SK-N-SH (cell line): ENCODE measurements around the gene PRKCD. TPM values are rescaled to one million over a fixed set of nuclear protein-coding genes. Genes with fewer than 3 reads are reported as not detected.

Experiments used
- CTCF ChIA-PET: fragments of 300-600, 350-600 bp; formaldehyde crosslinking; extraction: SDS; loops from one replicate; lab custom pipeline; 2021; lab: Yijun Ruan, JAX
- POLR2A ChIA-PET: fragments of 350-600 bp; sonication (Branson Sonifier 250); formaldehyde crosslinking; extraction: SDS; loops from one replicate; lab custom pipeline; 2020; ENCODE audit warnings: antibody characterized with exemption, inconsistent platforms; lab: Yijun Ruan, JAX
- DNase-seq: peaks from one replicate; pipeline ENCODE4 v3.0.0; 2012
- H2AFZ ChIP-seq: fragments of 200-600 bp; sonication (generic); 2 replicates; pipeline ENCODE4 v1.8.1; 2016; ENCODE audit warnings: antibody characterized with exemption, mild to moderate bottlenecking, low read depth
- H3F3A ChIP-seq: fragments of 200-600 bp; sonication (generic); replicated peaks from 2 replicates; pipeline ENCODE3; 2016; ENCODE audit warnings: antibody characterized with exemption, mild to moderate bottlenecking; ENCODE audit not compliant: insufficient read depth
- H3K27ac ChIP-seq, 2 experiments: fragments of 200-500 bp in 1 of 2; fragments of 200-600 bp in 1 of 2; sonication (Bioruptor generic) in 1 of 2; sonication (generic), shearing (Covaris generic) in 1 of 2; 2 replicates each; pipeline versions ENCODE4 v1.5.1 to v1.6.1; 2014 to 2016; ENCODE audit warnings: low read depth in 2 of 2, inconsistent platforms in 1 of 2, low read length in 1 of 2, mild to moderate bottlenecking in 1 of 2, mixed read lengths in 1 of 2
- H3K27me3 ChIP-seq: fragments of 200-600 bp; sonication (generic), shearing (Covaris generic); 2 replicates; pipeline ENCODE4 v1.6.1; 2016; ENCODE audit warnings: mixed run types; ENCODE audit not compliant: insufficient read depth
- H3K36me3 ChIP-seq, 2 experiments: fragments of 200-500 bp in 1 of 2; fragments of 200-600 bp in 1 of 2; sonication (Bioruptor generic) in 1 of 2; sonication (generic) in 1 of 2; replicated peaks in 1 of 2; 2 replicates each; pipeline versions ENCODE3 to v1.5.1; 2014 to 2016; ENCODE audit warnings: low read length in 1 of 2, mild to moderate bottlenecking in 1 of 2; ENCODE audit not compliant: insufficient read depth in 2 of 2, control insufficient read depth in 1 of 2
- H3K4me1 ChIP-seq, 2 experiments: fragments of 200-500 bp in 1 of 2; fragments of 200-600 bp in 1 of 2; sonication (Bioruptor generic) in 1 of 2; sonication (generic), shearing (Covaris generic) in 1 of 2; 2 replicates each; pipeline versions ENCODE4 v1.5.1 to v1.6.1; 2014 to 2016; ENCODE audit warnings: low read depth in 1 of 2, low read length in 1 of 2, mixed run types in 1 of 2; ENCODE audit not compliant: insufficient read depth in 2 of 2, control insufficient read depth in 1 of 2
- H3K4me2 ChIP-seq: fragments of 200-600 bp; sonication (generic), shearing (Covaris generic); 2 replicates; pipeline ENCODE4 v1.6.1; 2017; ENCODE audit warnings: mixed run types
- H3K4me3 ChIP-seq, 2 experiments: fragments of 200-500 bp in 1 of 2; fragments of 200-600 bp in 1 of 2; sonication (Bioruptor generic) in 1 of 2; sonication (generic), shearing (Covaris generic) in 1 of 2; 2 replicates each; pipeline versions ENCODE4 v1.5.1 to v1.8.1; 2014 to 2016; ENCODE audit warnings: low read depth in 2 of 2, inconsistent platforms in 1 of 2, low read length in 1 of 2, mild to moderate bottlenecking in 1 of 2, mixed read lengths in 1 of 2, moderate library complexity in 1 of 2
- H3K79me2 ChIP-seq: fragments of 200-600 bp; sonication (generic); 2 replicates; pipeline ENCODE4 v1.8.1; 2017; ENCODE audit warnings: mild to moderate bottlenecking; ENCODE audit not compliant: insufficient read depth
- H3K9ac ChIP-seq: fragments of 200-600 bp; sonication (generic); 2 replicates; pipeline ENCODE4 v1.6.1; 2017; ENCODE audit warnings: mixed run types
- H3K9me2 ChIP-seq: fragments of 200-600 bp; sonication (generic); 2 replicates; pipeline ENCODE4 v1.6.1; 2017; ENCODE audit warnings: mixed run types
- H3K9me3 ChIP-seq: fragments of 200-600 bp; sonication (generic); 2 replicates; pipeline ENCODE4 v1.6.1; 2017; ENCODE audit warnings: mixed run types, mild to moderate bottlenecking, moderate library complexity
- H4K20me1 ChIP-seq: fragments of 200-600 bp; sonication (generic); 2 replicates; pipeline ENCODE4 v1.6.1; 2017; ENCODE audit warnings: mild to moderate bottlenecking, mixed run types; ENCODE audit not compliant: insufficient read depth
- ELF1 ChIP-seq: IDR thresholded peaks from 2 replicates; pipeline ENCODE4 v1.4.0; 2012
- EZH2phosphoT487 ChIP-seq: fragments of 200-600 bp; sonication (generic); IDR thresholded peaks from 2 replicates; pipeline ENCODE4 v1.6.1; 2017; ENCODE audit warnings: low read depth, mixed run types, mild to moderate bottlenecking, antibody characterized with exemption, moderate library complexity, borderline replicate concordance
- FOSL2 ChIP-seq: IDR thresholded peaks from 2 replicates; pipeline ENCODE4 v1.4.0; 2012; ENCODE audit warnings: low read depth, mild to moderate bottlenecking, moderate library complexity, borderline replicate concordance
- FOXM1 ChIP-seq: IDR thresholded peaks from 2 replicates; pipeline ENCODE4 v1.4.0; 2012; ENCODE audit warnings: low read depth, mild to moderate bottlenecking
- GATA2 ChIP-seq: sonication (generic); formaldehyde crosslinking; IDR thresholded peaks from 2 replicates; pipeline ENCODE4 v1.5.0; 2020; ENCODE audit warnings: mild to moderate bottlenecking, missing genetic modification reagents
- JUND ChIP-seq: IDR thresholded peaks from 2 replicates; pipeline ENCODE4 v1.4.0; 2012
- MEF2A ChIP-seq: IDR thresholded peaks from 2 replicates; pipeline ENCODE4 v1.4.0; 2012; ENCODE audit warnings: low read depth, borderline replicate concordance
- MXI1 ChIP-seq: IDR thresholded peaks from 2 replicates; pipeline ENCODE4 v1.6.1; 2012; ENCODE audit warnings: mild to moderate bottlenecking, low read depth, low read length, improper control_type of control experiment
- NFIC ChIP-seq: IDR thresholded peaks from 2 replicates; pipeline ENCODE4 v1.4.0; 2012; ENCODE audit warnings: borderline replicate concordance
- NRF1 ChIP-seq: IDR thresholded peaks from 2 replicates; pipeline ENCODE4 v1.6.1; 2012; ENCODE audit warnings: low read depth, mild to moderate bottlenecking, low read length
- RAD21 ChIP-seq: IDR thresholded peaks from 2 replicates; pipeline ENCODE4 v1.6.1; 2012; ENCODE audit warnings: mild to moderate bottlenecking, low read length
- RXRA ChIP-seq: IDR thresholded peaks from 2 replicates; pipeline ENCODE4 v1.4.0; 2012; ENCODE audit warnings: low read depth, mild to moderate bottlenecking, borderline replicate concordance
- SIN3A ChIP-seq: IDR thresholded peaks from 2 replicates; pipeline ENCODE4 v1.6.1; 2012; ENCODE audit warnings: low read depth, mild to moderate bottlenecking, low read length, moderate library complexity, borderline replicate concordance
- TAF1 ChIP-seq: IDR thresholded peaks from 2 replicates; pipeline ENCODE4 v1.6.1; 2012; ENCODE audit warnings: low read depth, mild to moderate bottlenecking, low read length, moderate library complexity, borderline replicate concordance
- USF1 ChIP-seq: IDR thresholded peaks from 2 replicates; pipeline ENCODE4 v1.4.0; 2012; ENCODE audit warnings: low read depth, borderline replicate concordance
- ZBTB33 ChIP-seq: IDR thresholded peaks from 2 replicates; pipeline ENCODE4 v1.4.0; 2012; ENCODE audit warnings: low read depth, borderline replicate concordance
- WGBS: methylation state at CpG from one replicate; pipeline ENCODE4 v1.1.6; 2017; ENCODE audit warnings: low lambda C conversion rate; 5-methylcytosine and 5-hydroxymethylcytosine counted together
- polyA plus RNA-seq, 3 experiments: library from polyadenylated mRNA; depleted of rRNA; stranded (reverse); fragments of >200 nt; gene quantifications; 2 replicates each; pipeline ENCODE4 v1.2.3, GENCODE V29; 2012
- TF ChIP-seq, protein P1 (sequence below): IDR thresholded peaks from 2 replicates; pipeline ENCODE4 v1.6.1; 2012; ENCODE audit warnings: mild to moderate bottlenecking, low read depth, low read length, moderate library complexity

PRKCD gene
- polyA plus RNA-seq, 1 of the 3 experiments (the other 2 are of a cell fraction), result 29.0 TPM

- TF ChIP-seq FOXM1 (no peak), MXI1 (no peak), MEF2A (no peak), RXRA (no peak), GATA2 (CRISPR knock-in tag) (no peak), EZH2phosphoT487 (no peak), NRF1 (no peak), SIN3A (no peak), TAF1 (no peak), JUND (no peak), ZBTB33 (no peak), RAD21 (no peak), USF1 (no peak), FOSL2 (no peak), ELF1 (no peak), NFIC (no peak)
- TF ChIP-seq, protein P1, sequence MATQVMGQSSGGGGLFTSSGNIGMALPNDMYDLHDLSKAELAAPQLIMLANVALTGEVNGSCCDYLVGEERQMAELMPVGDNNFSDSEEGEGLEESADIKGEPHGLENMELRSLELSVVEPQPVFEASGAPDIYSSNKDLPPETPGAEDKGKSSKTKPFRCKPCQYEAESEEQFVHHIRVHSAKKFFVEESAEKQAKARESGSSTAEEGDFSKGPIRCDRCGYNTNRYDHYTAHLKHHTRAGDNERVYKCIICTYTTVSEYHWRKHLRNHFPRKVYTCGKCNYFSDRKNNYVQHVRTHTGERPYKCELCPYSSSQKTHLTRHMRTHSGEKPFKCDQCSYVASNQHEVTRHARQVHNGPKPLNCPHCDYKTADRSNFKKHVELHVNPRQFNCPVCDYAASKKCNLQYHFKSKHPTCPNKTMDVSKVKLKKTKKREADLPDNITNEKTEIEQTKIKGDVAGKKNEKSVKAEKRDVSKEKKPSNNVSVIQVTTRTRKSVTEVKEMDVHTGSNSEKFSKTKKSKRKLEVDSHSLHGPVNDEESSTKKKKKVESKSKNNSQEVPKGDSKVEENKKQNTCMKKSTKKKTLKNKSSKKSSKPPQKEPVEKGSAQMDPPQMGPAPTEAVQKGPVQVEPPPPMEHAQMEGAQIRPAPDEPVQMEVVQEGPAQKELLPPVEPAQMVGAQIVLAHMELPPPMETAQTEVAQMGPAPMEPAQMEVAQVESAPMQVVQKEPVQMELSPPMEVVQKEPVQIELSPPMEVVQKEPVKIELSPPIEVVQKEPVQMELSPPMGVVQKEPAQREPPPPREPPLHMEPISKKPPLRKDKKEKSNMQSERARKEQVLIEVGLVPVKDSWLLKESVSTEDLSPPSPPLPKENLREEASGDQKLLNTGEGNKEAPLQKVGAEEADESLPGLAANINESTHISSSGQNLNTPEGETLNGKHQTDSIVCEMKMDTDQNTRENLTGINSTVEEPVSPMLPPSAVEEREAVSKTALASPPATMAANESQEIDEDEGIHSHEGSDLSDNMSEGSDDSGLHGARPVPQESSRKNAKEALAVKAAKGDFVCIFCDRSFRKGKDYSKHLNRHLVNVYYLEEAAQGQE, result no peak
- 59% methylated on average over 5 of the region's 5 CpGs for WGBS
- ChIA-PET CTCF (interaction anchor here (0.8 to 6.4 kb wide), 8 partner anchors 13 to 88 kb away, joined by 3 to 115 read pairs (median 4); no protein-coding TSS in a partner anchor), POLR2A (interaction anchor here (1.2 kb wide), 1 partner anchor 64 kb away, joined by 3 read pairs; no protein-coding TSS in a partner anchor)
- Histone ChIP-seq H3K4me2 (no peak overlapping the region), H2AFZ (no peak overlapping the region), H3F3A (no peaks in the 10 kb centered on the region), H3K27me3 (no peaks in the 10 kb centered on the region), H3K9me2 (no peaks in the 10 kb centered on the region), H3K36me3 (no peaks in the 10 kb centered on the region), H3K9me3 (no peaks in the 10 kb centered on the region), H3K4me1 (peaks cover 0 to 12% of the 10 kb centered on the region in 2 experiments; a peak in 2 of 4 replicates), H3K9ac (no peak overlapping the region), H3K4me3 (no peak overlapping the region), H3K79me2 (peaks cover 27% of the 10 kb centered on the region), H3K27ac (no peak overlapping the region), H4K20me1 (no peaks in the 10 kb centered on the region)
- DNase-seq, result no peak
Measured at GRCh38 chr3:53132347-53132746, 28.7 kb upstream of the PRKCD start.
